HG03196 (cell line): ENCODE results near the gene SLC22A13.

ENCODE experiments used
- ATAC-seq: cut with Tn5 transposase; IDR thresholded peaks from one replicate; pipeline ENCODE4 v1.9.1; 2021; ENCODE audit not compliant: unreplicated experiment

Gene SLC22A13

GRCh38 chr3:38327335-38328009 lies 61.9 kb downstream of the SLC22A13 start:
- ATAC-seq = no peak
